ENCODE data around the gene ATG12.
A peak's percentile ranks its signal among the peaks of the same experiment; 100 is the strongest.
"Not testable (repeated sequence)": the region's sequence is repeated elsewhere in the genome, so short reads cannot be mapped to it uniquely, and the experiment has no call there.

The ATG12 gene

GRCh38 chr5:115841382-115842088 is at the start of gene ATG12, which contains the start of gene AP3S1:
Gene ATG12, minus strand, starts transcription at chr5:115841565. Its CDS starts 13 bp downstream, at chr5:115841552.
Gene AP3S1, plus strand, starts transcription at chr5:115841935. Its CDS starts 103 bp downstream, at chr5:115842038.
- peak; percentile 83 for DNase-seq

- no peak for DNase-seq
These were observed 46.7 kb upstream of the ATG12 start for GRCh38 chr5:115888027-115888426.

- not testable (repeated sequence) for DNase-seq
These were observed 43.8 kb upstream of the ATG12 start for GRCh38 chr5:115885208-115885607.

GRCh38 chr5:115884704-115885103 is 43.3 kb upstream of the ATG12 start:
- no peak for DNase-seq

GRCh38 chr5:115882434-115882833 is 41.1 kb upstream of the ATG12 start:
- DNase-seq: not testable (repeated sequence)

GRCh38 chr5:115877342-115877741 is 36.0 kb upstream of the ATG12 start:
- not testable (repeated sequence) for DNase-seq

GRCh38 chr5:115875447-115875846 is 34.1 kb upstream of the ATG12 start:
- no peak for DNase-seq

- DNase-seq: no peak
These were observed 32.0 kb upstream of the ATG12 start for GRCh38 chr5:115873392-115873791.

GRCh38 chr5:115872447-115872846 is 31.1 kb upstream of the ATG12 start:
- no peak for DNase-seq

GRCh38 chr5:115869256-115869795 is 28.0 kb upstream of the ATG12 start:
- DNase-seq: no peak

GRCh38 chr5:115859378-115859777 is 18.0 kb upstream of the ATG12 start:
- no peak for DNase-seq

GRCh38 chr5:115858396-115858795 is 17.0 kb upstream of the ATG12 start:
- DNase-seq: no peak

- DNase-seq: no peak
These were observed 16.4 kb upstream of the ATG12 start for GRCh38 chr5:115857626-115858349.

- no peak for DNase-seq
These were observed 15.7 kb upstream of the ATG12 start for GRCh38 chr5:115857057-115857479.

GRCh38 chr5:115855959-115856358 is 14.6 kb upstream of the ATG12 start:
- no peak for DNase-seq

- no peak for DNase-seq
These were observed 12.8 kb upstream of the ATG12 start for GRCh38 chr5:115854139-115854538.

- DNase-seq: no peak
These were observed 9.5 kb upstream of the ATG12 start for GRCh38 chr5:115850744-115851416.

- DNase-seq: no peak
These were observed 8.0 kb upstream of the ATG12 start for GRCh38 chr5:115849258-115849798.

- DNase-seq: no peak
These were observed 5.9 kb upstream of the ATG12 start for GRCh38 chr5:115847290-115847689.

GRCh38 chr5:115844321-115844817 is 3.0 kb upstream of the ATG12 start:
- no peak for DNase-seq

GRCh38 chr5:115843444-115844130 is 2.2 kb upstream of the ATG12 start:
- DNase-seq: no peak

GRCh38 chr5:115842952-115843351 is 1.6 kb upstream of the ATG12 start:
- no peak for DNase-seq
